Measurements from ENCODE around the gene HRH1. TPM values are rescaled to one million over a fixed set of nuclear protein-coding genes. Genes with fewer than 3 reads are reported as not detected.
"Not testable (repeated sequence)": the region's sequence is repeated elsewhere in the genome, so short reads cannot be mapped to it uniquely, and the experiment has no call there.

HRH1 gene
- total and polyA plus RNA-seq, 4 donors = 2.3 to 8.3 (median 4.6) TPM

- DNase-seq (no peak), ATAC-seq (ENCODE audit: insufficient read depth, low FRiP score) (no peak)
- no peaks in the 10 kb centered on the region for H3K36me3 ChIP-seq (ENCODE audit: control insufficient read depth in 4 of 4, insufficient read depth in 4 of 4, low read length in 4 of 4)
- no peak overlapping the region for H3K9ac ChIP-seq (ENCODE audit: insufficient read depth in 1 of 2, low read length in 2 of 2)
- H3K27ac ChIP-seq (ENCODE audit: low read depth in 1 of 2, low read length in 1 of 2) = no peak overlapping the region
- 87 to 91% methylated on average over 7 of the region's 7 CpGs for WGBS, 2 donors
- H3K27me3 ChIP-seq (ENCODE audit: control insufficient read depth in 3 of 3, insufficient read depth in 3 of 3, low read length in 2 of 3) = no peaks in the 10 kb centered on the region
- H3K4me3 ChIP-seq = no peak overlapping the region
- H3K9me3 ChIP-seq (ENCODE audit: control insufficient read depth in 4 of 4, insufficient read depth in 3 of 4, low read length in 3 of 4) = peaks cover 0 to 3% (median 0%) of the 10 kb centered on the region in 4 donors
- no peak for TF ChIP-seq CTCF (IDR thresholded peaks at IDR 0.05; ENCODE audit: control extremely low read depth, extremely low read depth)
- H3K4me1 ChIP-seq (ENCODE audit: control insufficient read depth in 5 of 5, insufficient read depth in 5 of 5, low read length in 5 of 5) = no peaks in the 10 kb centered on the region
These were observed 23.9 kb upstream of the HRH1 start for GRCh38 chr3:11130385-11130784.

- 76 to 77% methylated on average over 5 of the region's 5 CpGs for WGBS, 2 donors
- Histone ChIP-seq H3K4me3 (no peak overlapping the region), H3K4me1 (ENCODE audit: control insufficient read depth in 5 of 5, insufficient read depth in 5 of 5, low read length in 5 of 5) (no peaks in the 10 kb centered on the region), H3K9ac (ENCODE audit: insufficient read depth in 1 of 2, low read length in 2 of 2) (no peak overlapping the region), H3K36me3 (ENCODE audit: control insufficient read depth in 4 of 4, insufficient read depth in 4 of 4, low read length in 4 of 4) (no peaks in the 10 kb centered on the region), H3K27ac (ENCODE audit: low read depth in 1 of 2, low read length in 1 of 2) (no peak overlapping the region), H3K9me3 (ENCODE audit: control insufficient read depth in 4 of 4, insufficient read depth in 3 of 4, low read length in 3 of 4) (peaks cover 0 to 3% (median 0%) of the 10 kb centered on the region in 4 donors), H3K27me3 (ENCODE audit: control insufficient read depth in 3 of 3, insufficient read depth in 3 of 3, low read length in 2 of 3) (no peaks in the 10 kb centered on the region)
- ATAC-seq (ENCODE audit: insufficient read depth, low FRiP score) (no peak), DNase-seq (no peak)
- TF ChIP-seq CTCF (IDR thresholded peaks at IDR 0.05; ENCODE audit: control extremely low read depth, extremely low read depth) = no peak
These were observed 22.9 kb upstream of the HRH1 start for GRCh38 chr3:11131371-11131770.

GRCh38 chr3:11131886-11132285, 22.4 kb upstream of the HRH1 start:
- not testable (repeated sequence) for H3K9ac ChIP-seq (ENCODE audit: insufficient read depth in 1 of 2, low read length in 2 of 2); ATAC-seq (ENCODE audit: insufficient read depth, low FRiP score); DNase-seq; H3K4me1 ChIP-seq (ENCODE audit: control insufficient read depth in 5 of 5, insufficient read depth in 5 of 5, low read length in 5 of 5); H3K27me3 ChIP-seq (ENCODE audit: control insufficient read depth in 3 of 3, insufficient read depth in 3 of 3, low read length in 2 of 3); H3K4me3 ChIP-seq; H3K27ac ChIP-seq (ENCODE audit: low read depth in 1 of 2, low read length in 1 of 2); H3K36me3 ChIP-seq (ENCODE audit: control insufficient read depth in 4 of 4, insufficient read depth in 4 of 4, low read length in 4 of 4); H3K9me3 ChIP-seq (ENCODE audit: control insufficient read depth in 4 of 4, insufficient read depth in 3 of 4, low read length in 3 of 4)
- WGBS, 2 donors = 90 to 96% methylated on average over 7 of the region's 7 CpGs

GRCh38 chr3:11132861-11133260, 21.4 kb upstream of the HRH1 start:
- no peak for ATAC-seq (ENCODE audit: insufficient read depth, low FRiP score)
- Histone ChIP-seq H3K27me3 (ENCODE audit: control insufficient read depth in 3 of 3, insufficient read depth in 3 of 3, low read length in 2 of 3) (no peaks in the 10 kb centered on the region), H3K4me1 (ENCODE audit: control insufficient read depth in 5 of 5, insufficient read depth in 5 of 5, low read length in 5 of 5) (peaks cover 0 to 1% (median 0%) of the 10 kb centered on the region in 5 donors), H3K4me3 (no peak overlapping the region), H3K9ac (ENCODE audit: insufficient read depth in 1 of 2, low read length in 2 of 2) (no peak overlapping the region), H3K36me3 (ENCODE audit: control insufficient read depth in 4 of 4, insufficient read depth in 4 of 4, low read length in 4 of 4) (no peaks in the 10 kb centered on the region), H3K9me3 (ENCODE audit: control insufficient read depth in 4 of 4, insufficient read depth in 3 of 4, low read length in 3 of 4) (peaks cover 0 to 3% (median 0%) of the 10 kb centered on the region in 4 donors), H3K27ac (ENCODE audit: low read depth in 1 of 2, low read length in 1 of 2) (no peak overlapping the region)
- no peak for TF ChIP-seq CTCF (IDR thresholded peaks at IDR 0.05; ENCODE audit: control extremely low read depth, extremely low read depth)
- DNase-seq = no peak
- 74 to 80% methylated on average over 4 of the region's 4 CpGs for WGBS, 2 donors
